GM18502 (cell line): ENCODE results near the gene ARL16.

ENCODE experiments used
- ATAC-seq: cut with Tn5 transposase; IDR thresholded peaks from one replicate; pipeline ENCODE4 v1.9.1; 2021; ENCODE audit warnings: mild to moderate bottlenecking; ENCODE audit not compliant: unreplicated experiment, poor library complexity

ARL16 gene

GRCh38 chr17:81683584-81684441, at the start of gene ARL16, which contains the start of gene HGS:
Gene ARL16, minus strand, starts transcription at chr17:81683797. Its CDS starts 44 bp downstream, at chr17:81683753.
Gene HGS, plus strand, starts transcription at chr17:81684011. Its CDS starts 56 bp downstream, at chr17:81684067.
- ATAC-seq, result peak; percentile 90

GRCh38 chr17:81727324-81728031, 43.9 kb upstream of the ARL16 start:
- no peak for ATAC-seq

- no peak for ATAC-seq
Measured at GRCh38 chr17:81726004-81726403, 42.4 kb upstream of the ARL16 start.

- no peak for ATAC-seq
Measured at GRCh38 chr17:81725439-81725838, 41.8 kb upstream of the ARL16 start.

- ATAC-seq, result no peak
Measured at GRCh38 chr17:81723651-81724209, 40.1 kb upstream of the ARL16 start.

GRCh38 chr17:81722184-81723120, 38.9 kb upstream of the ARL16 start:
- ATAC-seq, result no peak

GRCh38 chr17:81720267-81721071, 36.9 kb upstream of the ARL16 start:
- no peak for ATAC-seq

GRCh38 chr17:81719410-81720266, 36.0 kb upstream of the ARL16 start:
- no peak for ATAC-seq

- ATAC-seq, result no peak
Measured at GRCh38 chr17:81717766-81718089, 34.1 kb upstream of the ARL16 start.

- ATAC-seq, result no peak
Measured at GRCh38 chr17:81717049-81717765, 33.6 kb upstream of the ARL16 start.

- no peak for ATAC-seq
Measured at GRCh38 chr17:81716674-81716996, 33.0 kb upstream of the ARL16 start.

GRCh38 chr17:81715872-81716673, 32.5 kb upstream of the ARL16 start:
- no peak for ATAC-seq

- no peak for ATAC-seq
Measured at GRCh38 chr17:81715107-81715871, 31.7 kb upstream of the ARL16 start.

GRCh38 chr17:81714412-81715106, 31.0 kb upstream of the ARL16 start:
- ATAC-seq, result no peak

GRCh38 chr17:81713556-81714411, 30.2 kb upstream of the ARL16 start:
- no peak for ATAC-seq
